ENCODE results near the gene UCMA.
"Not testable (repeated sequence)": the region's sequence is repeated elsewhere in the genome, so short reads cannot be mapped to it uniquely, and the experiment has no call there.

The UCMA gene, protein sequence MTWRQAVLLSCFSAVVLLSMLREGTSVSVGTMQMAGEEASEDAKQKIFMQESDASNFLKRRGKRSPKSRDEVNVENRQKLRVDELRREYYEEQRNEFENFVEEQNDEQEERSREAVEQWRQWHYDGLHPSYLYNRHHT

DNA sequence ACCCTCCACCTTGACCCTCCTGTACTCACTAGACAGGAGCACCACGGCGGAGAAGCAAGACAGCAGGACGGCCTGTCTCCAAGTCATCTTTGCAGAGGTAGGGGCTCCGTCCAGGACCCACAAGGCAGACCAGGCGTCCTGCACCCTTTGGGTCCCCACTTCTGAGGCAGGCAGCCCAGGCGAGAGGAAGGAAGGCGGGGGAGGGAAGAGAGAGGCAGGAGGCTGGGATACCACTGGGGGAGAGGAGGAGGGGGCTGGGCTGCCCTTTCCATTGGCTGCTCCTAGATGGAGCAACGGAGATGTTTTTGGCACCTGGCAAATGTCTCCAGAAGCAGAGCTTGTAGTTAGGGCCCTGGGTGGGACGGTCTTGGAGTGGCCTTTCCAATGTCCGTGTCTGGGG is at the start of gene UCMA:
TSS of gene UCMA (minus strand) at position 203 of the 400 bp plus-strand sequence. CDS start at position 87, 116 bp downstream.
- DNase-seq = no peak

DNA sequence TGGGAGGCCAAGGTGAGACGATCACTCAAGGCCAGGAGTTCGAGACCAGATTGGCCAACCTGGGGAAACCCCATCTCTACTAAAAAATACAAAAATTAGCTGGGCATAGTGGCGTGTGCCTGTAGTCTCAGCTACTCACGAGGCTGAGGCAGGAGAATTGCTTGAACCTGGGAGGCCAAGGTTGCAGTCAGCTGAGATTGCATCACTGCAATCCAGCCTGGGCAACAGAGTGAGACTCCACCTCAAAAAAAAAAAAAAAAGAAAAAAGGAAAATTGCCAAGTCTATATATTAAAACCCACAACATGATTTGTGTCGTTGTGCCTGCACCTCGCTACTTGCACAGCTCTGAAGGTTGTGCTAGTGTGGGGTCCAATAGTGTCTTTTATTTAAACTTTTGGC is 48.2 kb upstream of the UCMA start:
- DNase-seq = not testable (repeated sequence)

DNA sequence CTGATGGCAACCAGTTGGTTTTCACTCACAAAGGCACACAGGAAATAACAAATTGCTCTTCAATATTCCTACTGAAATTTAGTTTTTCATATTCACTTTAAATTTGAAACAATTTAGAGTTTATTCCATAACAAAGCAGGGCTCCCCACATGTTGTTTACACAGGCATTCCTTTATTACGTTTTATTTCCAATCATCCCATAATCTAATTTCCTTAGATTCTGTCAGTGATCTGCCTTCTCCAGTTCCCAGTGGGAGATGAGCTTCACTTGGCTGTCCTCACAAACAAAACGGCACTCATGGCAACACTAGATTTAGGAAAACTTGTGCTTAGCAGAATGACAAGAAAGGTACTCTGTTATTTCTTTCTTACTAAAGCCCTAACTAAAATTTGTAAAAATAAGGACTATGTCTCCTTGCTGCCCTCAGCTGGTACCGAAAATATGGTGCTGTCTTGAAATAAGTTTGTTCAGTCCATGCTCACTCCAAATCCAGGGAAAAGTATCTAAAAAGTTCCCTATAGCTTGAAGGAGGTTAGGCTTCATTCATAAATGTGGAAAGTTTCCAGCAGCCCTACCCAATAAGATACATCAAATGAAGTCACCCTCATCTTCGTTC is 42.7 kb upstream of the UCMA start:
- DNase-seq = no peak

DNA sequence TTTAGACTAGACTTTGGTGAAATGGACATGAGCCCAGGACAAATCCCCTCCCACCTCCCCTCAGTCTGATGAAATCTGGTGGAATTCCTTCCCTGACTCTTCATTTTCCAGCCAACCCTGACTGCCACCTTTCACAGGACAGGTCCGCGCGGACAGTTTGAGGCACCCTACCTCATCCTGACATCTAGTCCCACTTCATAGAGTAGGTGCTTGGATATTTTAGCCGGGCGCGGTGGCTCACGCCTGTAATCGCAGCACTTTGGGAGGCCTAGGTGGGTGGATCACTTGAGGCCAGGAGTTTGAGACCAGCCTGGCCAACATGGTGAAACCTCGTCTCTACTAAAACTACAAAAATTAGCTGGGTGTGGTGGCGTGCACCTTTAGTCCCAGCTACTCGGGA is 42.0 kb upstream of the UCMA start:
- DNase-seq = not testable (repeated sequence)

DNA sequence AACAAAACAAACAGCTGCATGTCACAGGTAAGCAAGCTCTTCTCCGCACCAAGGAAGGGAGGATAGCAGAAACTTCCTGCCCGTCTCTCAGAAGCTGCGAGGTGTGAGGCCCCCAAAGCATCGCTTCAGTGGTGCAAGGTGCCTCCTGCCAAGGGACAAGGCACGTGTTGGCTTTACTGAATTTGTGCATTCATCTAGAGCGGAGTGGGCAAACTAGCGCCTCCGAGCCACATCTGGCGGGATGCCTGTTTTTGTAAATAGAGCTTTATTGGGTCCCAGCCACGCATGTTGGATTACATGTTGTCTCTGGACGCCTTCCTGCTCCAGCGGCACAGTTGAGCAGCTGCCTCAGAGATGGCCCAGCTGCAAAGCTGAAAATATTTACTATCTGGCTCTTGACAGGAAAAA is 38.0 kb upstream of the UCMA start:
- DNase-seq = no peak

DNA sequence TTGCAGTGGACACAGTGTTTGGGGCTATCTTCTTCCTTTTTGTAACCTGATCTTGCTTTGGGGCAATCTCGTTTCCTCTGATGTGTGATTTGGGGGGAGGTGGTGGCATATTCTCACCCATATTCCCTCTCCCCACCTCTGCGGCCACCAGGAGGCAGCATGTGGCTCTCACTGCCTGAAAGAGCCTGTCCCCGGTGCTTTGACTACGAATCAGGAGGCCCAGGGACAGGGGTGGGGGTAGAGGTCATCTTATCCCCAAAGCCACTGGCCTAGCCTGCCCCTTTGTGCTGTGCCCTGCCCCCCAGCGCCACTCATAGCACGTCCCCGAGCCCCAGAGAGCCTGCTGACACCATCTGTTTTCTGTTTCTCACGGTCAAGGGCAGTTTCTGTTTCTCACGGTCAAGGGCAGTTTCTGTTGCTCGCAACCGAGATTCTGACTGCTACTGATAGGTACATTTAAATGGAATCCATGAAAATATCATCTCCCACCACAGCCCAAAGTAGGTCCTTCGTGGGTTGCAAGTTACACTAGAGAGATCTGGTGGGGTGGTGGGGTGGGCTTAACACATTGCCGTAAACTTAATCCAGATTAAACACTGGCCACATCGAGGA is 37.5 kb upstream of the UCMA start:
- DNase-seq = peak; percentile 49 to 63

DNA sequence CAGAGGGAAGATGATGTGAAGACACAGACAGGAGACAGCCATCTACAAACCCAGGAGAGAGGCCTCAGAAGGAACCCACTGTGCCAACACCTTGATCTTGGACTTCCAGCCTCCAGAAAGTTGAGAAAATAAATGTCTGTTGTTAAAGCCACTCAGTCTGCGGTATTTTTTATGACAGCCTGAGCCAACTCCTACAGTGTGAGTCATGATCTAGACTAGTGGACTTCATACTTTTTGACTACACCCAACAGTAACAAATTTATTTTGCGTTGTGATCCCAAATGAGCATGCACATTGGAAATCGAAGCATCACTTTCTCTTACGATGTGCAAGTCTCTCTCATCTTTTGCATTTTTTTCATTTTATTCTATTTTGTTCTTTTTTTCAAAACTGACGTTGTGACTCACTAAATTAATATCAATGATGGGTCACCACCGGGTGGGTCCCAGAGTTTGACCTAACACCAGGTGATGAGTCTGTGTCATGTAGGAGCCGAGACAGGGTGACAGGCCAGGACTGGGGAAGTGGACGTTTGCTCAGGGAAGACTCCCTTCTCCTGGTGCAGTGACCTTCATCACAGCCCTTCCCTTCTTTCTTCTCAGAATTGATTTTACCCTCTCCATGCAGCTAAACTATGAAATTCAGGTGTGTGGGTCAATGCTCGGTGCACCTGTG is 36.8 kb upstream of the UCMA start:
- DNase-seq = no peak

DNA sequence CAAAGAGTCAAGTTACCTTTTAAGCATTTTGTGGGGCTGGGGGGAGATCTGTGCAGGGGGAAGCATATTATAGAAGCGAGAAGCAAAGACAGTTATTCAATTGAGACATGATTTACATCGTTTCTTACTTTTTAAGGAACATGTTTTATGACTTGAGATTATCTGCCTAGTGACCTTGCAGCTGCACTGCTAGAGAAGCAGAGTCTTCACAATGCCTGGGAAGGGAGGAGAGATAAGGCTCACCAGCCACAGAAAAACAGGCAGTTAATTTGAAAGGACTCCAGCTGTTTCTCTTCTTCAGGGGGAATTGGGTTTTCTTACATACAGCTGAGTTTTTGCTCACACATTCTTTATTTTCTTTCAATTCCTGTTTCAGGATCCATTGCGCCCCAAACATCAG is 34.7 kb upstream of the UCMA start:
- no peak for DNase-seq

DNA sequence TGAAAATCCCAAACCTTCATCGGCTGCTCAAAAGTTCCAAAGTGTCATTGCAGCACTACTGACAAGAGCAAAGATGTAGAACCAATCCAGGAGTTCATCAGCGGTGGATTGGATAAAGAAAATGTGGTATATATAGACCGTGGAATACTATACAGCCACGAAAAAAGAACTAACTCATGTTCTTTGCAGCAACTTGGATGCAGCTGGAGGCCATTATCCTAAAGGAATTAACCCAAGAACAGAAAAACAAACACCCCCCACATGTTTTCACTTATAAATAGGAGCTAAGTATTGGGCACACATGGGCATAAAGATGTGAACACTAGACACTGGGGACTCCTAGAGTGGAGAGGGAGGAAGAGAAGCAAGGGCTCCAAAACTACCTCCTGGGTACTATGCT is 34.1 kb upstream of the UCMA start:
- no peak for DNase-seq

DNA sequence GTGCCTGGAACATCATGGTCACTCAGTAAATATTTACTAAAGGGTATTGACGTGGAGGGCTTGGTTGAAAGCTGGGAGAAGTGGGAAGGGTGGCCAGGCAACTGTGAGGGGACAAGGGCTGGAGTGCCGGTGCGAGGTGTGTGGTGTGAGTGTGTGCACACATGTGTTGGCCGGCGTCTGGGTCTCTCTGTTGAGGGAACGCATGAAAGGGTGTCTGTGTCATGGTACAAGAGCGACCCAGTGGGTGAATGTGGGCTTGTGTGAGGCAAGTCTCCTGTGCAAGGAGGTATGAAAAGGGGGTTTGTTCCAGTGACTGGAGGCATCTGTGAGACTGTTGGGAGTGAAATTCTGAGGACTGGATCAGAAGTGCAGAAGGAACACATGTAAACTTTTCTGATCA is 29.4 kb upstream of the UCMA start:
- DNase-seq = no peak

DNA sequence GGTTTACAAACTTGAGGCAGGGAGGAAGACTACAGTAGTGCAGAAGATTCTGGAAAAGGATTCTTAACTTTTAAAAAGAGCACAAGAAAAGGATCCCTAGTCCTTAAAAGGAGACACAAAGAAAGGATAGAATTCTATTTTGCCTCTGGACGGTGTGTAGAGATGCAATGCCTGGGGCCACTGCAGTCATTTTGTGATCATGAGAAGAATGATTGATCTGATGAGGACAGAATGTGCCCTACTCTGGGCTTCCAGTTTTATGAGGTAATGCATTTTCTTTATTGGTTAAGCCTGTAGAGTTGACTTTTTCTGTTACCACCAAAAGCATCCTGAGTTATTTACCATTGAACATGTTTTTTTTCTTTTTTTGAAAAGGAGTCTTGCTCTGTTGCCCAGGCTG is 28.3 kb upstream of the UCMA start:
- no peak for DNase-seq

DNA sequence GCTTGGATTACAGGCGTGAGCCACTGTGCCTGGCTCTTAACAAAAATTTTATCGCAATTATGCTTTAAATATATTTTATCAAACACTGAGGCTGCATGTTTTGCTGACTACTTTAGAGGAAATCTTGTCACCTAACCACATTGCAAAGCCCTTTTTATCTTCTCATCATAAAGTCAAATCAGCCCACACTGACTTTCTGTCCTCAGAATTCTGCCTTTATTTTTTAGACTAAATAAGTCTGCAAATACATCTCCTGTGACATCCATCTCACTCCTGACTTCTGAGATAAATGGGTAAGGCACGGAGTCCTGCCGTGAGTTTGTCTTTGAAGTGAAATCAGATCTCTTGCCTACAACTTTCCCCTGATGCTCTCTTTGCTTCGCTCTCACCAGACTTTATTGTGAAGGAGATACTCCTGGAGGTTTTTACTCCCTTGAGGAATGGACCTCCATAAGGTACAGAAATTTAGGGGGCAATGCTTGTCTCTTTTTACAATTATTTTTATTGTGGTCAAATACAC is 23.5 kb upstream of the UCMA start:
- DNase-seq = no peak

DNA sequence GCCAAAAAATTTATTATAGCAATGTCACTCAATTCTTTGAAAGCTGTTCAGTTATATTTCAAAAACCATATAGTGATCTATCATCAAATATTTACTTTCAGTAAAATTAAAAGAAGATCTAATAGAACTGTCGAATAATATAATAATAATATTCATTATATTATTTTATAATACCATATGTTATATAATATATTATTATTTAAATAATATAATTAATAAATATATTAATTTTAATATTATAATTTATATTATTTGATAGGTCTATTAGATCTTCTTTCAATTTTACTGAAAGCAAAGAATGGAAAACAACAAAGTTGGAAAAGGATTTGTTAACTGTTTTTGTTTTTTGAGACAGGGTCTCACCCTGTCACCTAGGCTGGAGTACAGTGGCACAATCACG is 22.5 kb upstream of the UCMA start:
- DNase-seq = no peak

DNA sequence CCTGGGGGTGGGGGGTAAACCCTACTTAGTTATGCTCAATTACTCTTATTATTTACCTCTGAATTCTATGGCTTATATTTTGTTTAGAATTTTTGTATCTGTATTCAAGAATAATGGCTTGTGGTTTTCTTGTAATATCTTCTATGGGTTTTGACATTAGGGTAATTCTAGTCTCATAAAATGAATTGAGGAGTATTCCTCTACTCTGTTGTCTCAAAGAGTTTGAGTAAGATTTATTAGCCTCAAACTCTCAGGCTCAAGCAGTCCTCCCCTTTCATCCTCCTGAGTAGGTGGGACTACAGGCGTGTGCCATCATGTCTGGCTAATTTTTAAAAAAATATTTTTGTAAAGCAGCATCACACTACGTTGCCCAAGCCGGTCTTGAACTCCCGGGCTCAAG is 19.6 kb upstream of the UCMA start:
- no peak for DNase-seq

DNA sequence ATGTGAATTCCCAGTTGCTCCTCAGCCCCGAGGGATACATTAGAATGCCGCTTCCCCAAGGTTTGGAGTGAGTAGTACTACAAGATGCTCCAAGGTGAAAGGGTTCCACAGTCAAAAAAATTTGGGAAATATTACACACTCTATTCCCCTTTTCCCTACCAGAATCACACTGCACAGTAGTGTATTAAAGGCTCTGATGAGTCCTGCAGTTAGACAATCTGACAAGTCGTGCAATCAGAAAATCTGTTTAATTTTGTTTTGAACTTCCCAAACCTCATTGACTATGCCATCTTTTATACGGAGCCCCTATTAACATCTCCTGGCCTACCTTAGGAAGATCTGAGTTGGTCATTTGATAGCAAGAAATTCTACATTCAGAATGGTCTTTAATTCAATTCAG is 13.6 kb upstream of the UCMA start:
- no peak for DNase-seq

DNA sequence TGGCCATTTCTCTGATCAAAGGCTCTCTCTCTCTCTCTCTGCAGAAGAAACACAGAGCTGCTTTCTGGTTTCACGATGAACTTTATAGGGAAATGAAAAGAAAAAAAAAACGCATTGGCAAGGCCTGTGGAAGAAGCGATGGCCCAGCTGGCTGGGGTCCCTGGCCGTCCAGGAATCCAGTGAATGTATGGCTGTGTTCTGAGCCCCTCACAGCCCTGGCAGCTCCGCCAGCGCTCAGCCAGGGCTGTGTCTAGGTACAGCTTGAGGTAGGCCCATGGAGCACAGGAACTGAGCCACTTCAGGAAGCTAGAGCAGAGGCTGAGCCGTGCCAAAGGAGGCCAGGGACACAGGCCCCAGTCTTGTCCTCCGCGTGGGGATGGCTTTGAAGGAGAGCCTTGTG is 13.1 kb upstream of the UCMA start:
- DNase-seq = no peak

DNA sequence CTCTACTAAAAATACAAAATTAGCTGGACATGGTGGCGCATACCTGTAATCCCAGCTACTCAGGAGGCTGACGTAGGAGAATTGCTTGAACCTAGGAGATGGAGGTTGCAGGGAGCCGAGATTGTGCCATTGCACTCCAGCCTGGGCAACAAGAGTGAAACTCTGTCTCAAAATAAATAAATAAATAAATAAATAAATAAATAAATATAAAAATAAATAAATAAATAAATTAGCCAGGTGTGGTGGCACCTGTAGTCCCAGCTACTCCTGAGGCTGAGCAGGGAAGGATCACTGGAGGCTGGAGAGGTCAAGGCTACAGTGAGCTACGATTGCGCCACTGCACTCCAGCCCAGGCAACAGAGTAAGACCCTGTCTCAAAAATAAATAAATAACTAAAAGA is 8.1 kb upstream of the UCMA start:
- DNase-seq = not testable (repeated sequence)

DNA sequence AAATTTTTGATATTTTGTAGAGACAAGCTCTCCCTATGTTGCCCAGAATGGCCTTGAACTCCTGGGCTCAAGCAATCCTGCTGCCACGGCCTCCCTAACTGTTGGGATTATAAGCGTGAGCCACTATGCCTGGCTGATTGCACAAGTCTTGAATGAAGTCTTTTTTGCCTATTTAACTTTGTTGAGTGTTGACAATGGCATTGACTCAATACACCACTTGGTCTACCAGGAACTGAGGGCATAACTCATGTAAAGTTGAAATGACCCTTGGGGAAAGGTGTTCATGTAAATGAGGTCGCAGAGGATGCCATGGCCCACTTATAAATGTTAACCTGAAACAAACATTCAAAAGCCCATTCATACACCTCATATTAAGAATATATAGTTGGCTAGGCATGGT is 7.4 kb upstream of the UCMA start:
- DNase-seq = no peak

DNA sequence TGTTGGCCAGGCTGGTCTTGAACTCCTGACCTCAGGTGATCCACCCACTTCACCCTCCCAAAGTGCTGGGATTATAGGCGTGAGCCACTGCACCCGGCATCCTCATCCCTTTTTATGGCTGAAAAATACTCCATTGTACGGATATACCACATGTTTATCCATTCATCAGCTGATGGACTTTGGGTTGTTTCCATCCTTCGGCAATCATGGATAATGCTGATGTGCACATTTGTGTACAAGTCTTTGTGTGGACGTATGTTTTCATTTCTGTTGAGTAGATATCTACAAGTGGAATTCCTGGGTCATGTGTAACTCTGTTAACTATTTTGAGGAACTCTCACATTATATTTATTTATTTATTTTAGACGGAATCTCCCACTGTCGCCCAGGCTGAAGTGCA is 5.7 kb upstream of the UCMA start:
- DNase-seq = no peak

DNA sequence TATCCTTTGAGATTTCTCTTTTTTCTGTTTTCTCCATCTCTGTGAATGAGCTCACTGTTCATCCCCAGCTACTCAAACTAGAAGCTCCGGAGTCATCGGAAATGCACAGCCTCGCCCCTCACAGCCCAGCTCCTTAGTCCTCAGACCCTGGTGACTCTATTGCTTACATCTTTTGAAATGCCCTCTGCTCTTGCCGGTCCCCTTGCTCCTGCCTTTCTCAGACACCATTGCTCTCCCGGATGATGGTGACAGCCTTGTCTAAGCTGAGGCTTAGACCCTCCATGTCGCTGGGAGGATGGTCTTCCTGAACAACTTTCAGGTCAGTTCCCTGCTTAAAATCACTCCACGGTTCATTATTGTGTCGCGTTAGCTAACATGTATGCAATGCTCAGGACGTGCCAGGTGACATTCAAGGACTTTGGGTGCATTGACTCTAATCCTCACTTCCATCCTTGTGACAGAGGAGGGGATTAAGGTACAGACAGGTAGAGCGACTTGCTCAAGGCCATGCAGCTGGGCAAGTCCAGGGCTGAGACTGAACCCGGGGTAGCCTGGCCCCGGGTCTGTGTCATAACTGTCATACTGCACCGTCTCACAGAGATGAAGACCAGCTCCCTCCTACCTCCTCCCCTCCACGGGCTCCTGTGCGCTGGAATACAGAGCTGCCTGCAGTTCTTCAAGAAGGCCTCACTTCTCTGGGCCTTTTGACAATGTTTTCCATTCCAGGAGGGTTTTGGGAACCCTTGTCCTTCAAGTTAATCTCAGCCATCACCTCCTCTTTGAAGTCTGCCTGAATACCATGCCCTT is 4.3 kb upstream of the UCMA start:
- DNase-seq = no peak

DNA sequence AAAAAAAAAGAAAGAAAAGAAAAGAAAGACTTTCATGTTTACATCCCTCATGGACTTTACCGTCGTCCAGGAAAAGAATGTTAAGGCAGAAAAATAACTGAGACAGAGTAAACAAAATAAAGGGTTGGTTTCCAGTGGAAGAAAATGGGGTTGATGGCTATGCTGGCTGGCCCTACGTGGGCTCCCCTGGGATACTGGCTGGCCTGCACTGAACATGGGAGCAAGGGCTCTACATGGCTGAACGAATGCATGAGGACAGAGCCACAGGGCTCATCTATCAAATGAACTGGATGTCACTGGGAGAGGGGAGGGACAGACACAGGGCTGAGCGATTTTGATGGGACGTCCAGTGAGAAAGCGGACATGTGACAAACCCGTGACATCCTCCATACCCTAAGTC is 2.5 kb upstream of the UCMA start:
- DNase-seq = no peak

DNA sequence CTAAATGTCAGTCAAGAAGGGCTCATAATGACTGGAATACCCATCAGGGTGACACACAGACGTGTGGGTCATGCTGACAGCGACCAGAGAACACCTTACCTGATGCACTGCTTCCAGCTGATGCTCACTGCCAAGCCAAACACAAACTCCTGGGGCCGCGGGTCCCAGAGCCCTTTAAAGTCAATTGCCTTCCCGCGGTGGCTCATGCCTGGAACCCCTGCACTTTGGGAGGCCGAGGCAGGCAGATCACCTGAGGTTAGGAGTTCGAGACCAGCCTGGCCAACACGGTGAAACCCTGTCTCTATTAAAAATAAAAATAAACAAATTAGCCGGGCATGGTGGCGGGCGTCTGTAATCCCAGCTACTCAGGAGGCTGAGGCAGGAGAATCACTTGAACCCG is 562 bp upstream of the UCMA start:
- DNase-seq = not testable (repeated sequence)

DNA sequence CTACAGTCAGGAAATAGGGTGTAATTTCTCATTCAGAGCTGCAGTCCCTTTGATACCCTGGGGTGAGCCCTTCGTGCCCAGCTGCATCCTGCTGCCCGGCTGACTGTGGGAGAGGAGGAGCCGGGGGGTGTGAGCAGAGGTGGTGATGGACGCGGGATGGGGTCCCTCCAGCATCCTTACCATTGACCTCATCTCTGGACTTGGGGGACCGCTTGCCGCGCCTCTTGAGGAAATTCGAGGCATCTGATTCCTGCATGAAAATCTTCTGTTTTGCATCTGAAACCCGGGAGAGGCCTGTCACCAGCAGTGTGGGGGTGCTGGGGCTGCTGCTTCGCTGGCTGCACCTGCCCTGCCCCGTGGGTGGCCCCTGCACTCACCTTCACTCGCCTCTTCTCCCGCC is 816 bp downstream of the UCMA start:
- no peak for DNase-seq
